HG03095 (cell line): ENCODE data around the gene NDUFAF7.
"Not testable (repeated sequence)": the region's sequence is repeated elsewhere in the genome, so short reads cannot be mapped to it uniquely, and the experiment has no call there.

Source experiments
- ATAC-seq: cut with Tn5 transposase; IDR thresholded peaks from one replicate; pipeline ENCODE4 v1.9.1; 2021; ENCODE audit warnings: moderate library complexity; ENCODE audit not compliant: unreplicated experiment

Gene NDUFAF7

DNA sequence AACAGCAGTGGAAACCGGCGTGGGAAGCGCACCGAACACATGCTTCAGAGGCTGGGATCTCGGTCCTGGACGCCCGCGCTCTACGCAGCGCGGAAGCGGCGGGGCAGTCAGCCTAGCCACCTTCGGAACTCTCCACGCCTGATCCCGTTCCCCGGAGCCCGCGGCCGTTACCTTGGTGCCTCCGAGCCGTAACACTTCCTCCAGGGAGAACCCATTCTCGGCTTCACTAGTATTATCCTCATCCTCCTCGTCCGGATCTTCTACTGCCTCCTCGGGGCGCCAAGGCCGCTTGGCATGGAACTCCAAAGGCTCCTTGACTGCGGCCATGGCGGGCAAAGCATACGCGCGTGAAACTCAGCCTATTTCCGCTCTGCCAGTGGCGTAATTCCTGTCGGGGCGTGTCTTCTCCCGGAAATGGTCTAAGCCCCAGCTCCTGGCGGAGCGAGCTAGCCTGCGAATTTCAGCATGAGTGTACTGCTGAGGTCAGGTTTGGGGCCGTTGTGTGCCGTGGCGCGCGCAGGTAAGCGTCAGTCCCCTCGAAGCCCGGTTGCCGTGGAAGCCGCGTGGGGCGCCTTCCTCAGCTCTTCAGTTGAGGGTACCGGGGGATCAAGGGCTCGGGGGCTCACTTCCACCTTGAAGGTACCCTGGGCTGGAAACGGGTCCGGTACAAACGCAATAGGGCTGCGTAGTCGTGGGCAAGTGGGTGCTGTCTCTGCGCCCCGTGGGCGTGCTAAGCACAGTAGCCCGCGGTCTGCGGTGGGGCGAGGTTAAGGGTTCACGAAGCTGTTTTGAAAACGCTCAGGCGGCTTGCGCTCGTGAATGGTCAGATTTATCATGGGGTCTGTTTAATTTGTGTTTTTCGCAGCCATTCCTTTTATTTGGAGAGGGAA lies at the start of gene NDUFAF7, which contains the start of gene CEBPZ:
TSS of gene NDUFAF7 (plus strand) at position 418 of the 890 bp plus-strand sequence. CDS start at position 466, 48 bp downstream.
TSS of gene CEBPZ (minus strand) at position 356 of the 890 bp plus-strand sequence. CDS start at position 327, 29 bp downstream.
- peak; percentile 92 for ATAC-seq

- ATAC-seq: no peak
Measured at GRCh38 chr2:37181726-37182684, 49.5 kb upstream of the NDUFAF7 start.

DNA sequence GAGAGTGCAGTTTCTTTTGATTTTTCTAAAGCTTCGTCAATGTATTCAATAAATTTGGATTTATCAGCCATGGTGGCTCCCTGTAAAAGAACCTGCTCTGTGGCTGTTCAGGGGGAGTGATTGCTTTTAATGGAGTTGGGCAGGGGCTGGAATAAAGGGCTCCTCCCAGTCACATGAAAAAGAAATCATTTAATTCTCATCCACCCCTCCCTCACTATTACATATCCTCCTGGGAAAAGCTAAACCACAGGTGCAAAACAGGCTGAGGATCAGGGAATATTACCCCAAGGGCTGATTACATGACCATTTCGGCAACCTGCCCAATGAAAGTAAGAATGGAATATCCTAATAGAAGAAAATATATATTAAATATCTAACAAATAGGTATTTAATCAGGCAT lies 42.9 kb upstream of the NDUFAF7 start, which contains the start of gene SULT6B1:
TSS of gene SULT6B1 (minus strand) at position 101 of the 400 bp plus-strand sequence. CDS start at position 71, 30 bp downstream.
- no peak for ATAC-seq

GRCh38 chr2:37189452-37190153 lies 41.9 kb upstream of the NDUFAF7 start:
- ATAC-seq: no peak

DNA sequence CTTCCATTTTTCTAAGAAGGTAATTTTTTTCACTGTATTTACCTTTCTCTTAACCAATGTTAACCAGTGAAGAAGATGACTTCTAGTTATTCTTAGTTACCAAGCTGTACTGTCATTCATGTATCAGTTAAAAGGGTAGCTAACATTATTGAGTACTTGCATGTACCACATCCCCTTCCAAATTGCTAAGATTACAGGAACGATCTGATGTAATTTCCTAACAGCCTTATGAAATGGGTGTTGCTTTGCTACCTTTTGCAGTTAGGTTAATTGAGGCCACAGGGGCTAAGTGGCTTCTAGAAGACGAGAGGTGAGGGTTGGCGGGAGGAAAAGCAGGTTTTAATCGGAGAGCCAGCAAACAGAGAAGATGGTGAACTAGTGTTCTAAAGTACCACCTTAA lies 41.2 kb upstream of the NDUFAF7 start:
- no peak for ATAC-seq

DNA sequence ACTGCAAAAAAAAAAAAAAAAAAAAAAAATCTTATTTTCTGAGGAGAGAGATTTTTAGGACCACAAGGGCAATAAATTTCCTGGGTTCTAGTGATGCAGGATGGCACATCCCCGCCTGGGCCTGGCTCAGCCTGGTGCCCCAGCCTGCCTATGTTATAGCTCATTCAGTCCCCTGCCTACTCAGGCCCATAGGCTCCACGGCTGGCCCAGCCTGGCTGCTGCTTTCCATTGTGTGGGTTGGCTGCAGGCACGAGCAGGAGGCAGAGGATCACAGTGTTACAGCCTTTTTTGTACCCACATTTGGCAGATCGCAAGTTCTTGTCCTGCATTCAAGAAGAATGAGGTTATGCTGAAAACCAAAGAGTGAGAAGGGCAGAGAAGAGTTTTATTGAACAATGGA lies 40.2 kb upstream of the NDUFAF7 start:
- ATAC-seq: no peak

GRCh38 chr2:37191747-37192146 lies 39.7 kb upstream of the NDUFAF7 start:
- ATAC-seq: no peak

- ATAC-seq: no peak
Measured at GRCh38 chr2:37192551-37192950, 38.9 kb upstream of the NDUFAF7 start.

DNA sequence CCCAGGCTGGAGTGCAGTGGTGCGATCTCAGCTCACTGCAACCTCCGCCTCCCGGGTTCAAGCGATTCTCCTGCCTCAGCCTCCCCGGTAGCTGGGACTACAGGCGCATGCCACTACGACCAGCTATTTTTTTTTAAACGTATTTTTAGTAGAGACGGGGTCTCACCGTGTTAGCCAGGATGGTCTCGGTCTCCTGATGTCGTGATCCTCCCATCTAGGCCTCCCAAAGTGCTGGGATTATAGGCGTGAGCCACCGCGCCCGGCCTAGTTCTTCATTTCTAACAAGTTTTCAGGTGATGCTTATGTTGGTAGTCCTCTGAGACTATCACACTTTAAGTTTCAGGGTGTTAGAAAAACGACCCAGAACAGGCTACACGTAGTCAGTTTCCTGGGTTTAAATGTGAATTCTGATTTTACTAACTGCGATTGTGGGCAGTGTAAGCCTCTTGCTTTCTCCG lies 35.6 kb upstream of the NDUFAF7 start:
- not testable (repeated sequence) for ATAC-seq

- peak; percentile 59 for ATAC-seq
Measured at GRCh38 chr2:37196320-37197195, 34.9 kb upstream of the NDUFAF7 start, which contains the start of gene CEBPZOS. TSS of gene CEBPZOS (plus strand) at chr2:37196496. CDS start at chr2:37199705, 3,209 bp downstream.

GRCh38 chr2:37198681-37199065 lies 32.8 kb upstream of the NDUFAF7 start:
- no peak for ATAC-seq

GRCh38 chr2:37201208-37201607 lies 30.2 kb upstream of the NDUFAF7 start:
- ATAC-seq: no peak

GRCh38 chr2:37201766-37202165 lies 29.7 kb upstream of the NDUFAF7 start:
- no peak for ATAC-seq

- no peak for ATAC-seq
Measured at GRCh38 chr2:37203708-37204107, 27.8 kb upstream of the NDUFAF7 start.

DNA sequence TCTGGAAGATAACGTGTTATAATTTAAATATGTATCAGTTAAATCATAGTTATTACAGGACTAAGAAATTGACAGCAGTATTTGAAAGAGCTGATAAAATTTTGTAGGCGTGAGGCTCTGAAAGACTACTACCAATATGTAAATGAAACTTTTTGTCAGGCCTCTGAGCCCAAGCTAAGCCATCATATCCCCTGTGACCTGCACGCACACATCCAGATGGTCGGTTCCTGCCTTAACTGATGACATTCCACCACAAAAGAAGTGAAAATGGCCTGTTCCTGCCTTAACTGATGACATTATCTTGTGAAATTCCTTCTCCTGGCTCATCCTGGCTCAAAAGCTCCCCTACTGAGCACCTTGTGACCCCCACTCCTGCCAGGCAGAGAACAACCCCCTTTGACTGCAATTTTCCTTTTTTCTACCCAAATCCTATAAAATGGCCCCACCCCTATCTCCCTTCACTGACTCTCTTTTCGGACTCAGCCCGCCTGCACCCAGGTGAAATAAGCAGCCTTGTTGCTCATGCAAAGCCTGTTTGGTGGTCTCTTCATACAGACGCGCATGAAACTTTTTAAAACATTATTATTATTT lies 26.3 kb upstream of the NDUFAF7 start:
- ATAC-seq: not testable (repeated sequence)

DNA sequence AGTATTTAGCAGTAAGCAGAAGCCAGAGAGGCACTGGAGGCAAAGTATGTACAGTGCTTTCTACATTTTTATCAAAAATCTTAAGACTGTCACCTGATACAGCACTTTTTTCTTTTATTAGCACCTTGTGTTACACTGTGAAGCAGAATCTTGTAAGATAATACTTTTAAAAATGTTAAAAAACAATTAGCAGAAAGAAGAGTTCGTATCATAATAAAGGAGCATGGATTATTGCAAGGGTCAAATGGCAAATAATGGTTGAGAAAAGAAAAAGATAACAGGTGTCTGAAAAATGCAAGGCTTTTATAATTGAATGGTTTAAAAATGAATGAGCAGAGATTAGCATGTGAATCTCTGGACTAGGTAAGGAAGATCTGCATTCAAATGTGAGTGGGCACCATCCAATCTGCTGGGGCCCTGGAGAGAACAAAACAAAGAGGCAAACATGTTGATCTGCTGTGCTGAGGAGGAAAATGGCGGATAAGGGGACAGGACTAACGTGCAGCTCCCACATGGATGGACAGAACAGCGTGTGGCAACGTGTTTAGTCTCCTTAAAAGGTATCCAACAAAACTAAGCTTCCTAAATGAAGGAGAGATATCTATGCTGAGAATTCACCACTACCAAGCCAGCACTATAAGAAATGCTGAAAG lies 25.6 kb upstream of the NDUFAF7 start:
- no peak for ATAC-seq

GRCh38 chr2:37206760-37207159 lies 24.7 kb upstream of the NDUFAF7 start:
- not testable (repeated sequence) for ATAC-seq

DNA sequence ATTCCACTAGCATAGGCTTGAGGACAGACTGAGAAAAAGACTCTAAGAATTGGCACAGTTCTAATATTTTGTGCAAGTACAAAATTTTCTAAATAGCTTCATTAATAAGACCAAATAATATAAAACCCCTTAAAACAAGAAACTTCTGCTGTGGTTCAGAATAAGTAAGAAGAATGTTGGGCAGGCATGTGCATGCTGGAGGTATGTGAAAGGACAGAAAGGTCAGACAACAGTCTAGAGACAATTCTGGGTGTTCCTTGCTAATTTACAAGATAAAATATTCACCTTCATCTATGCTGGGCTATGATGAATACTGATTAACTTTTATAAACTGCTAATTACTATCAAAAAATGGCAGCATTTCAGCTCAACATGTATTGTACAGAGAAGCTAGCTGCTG lies 20.2 kb upstream of the NDUFAF7 start:
- no peak for ATAC-seq

GRCh38 chr2:37211939-37212338 lies 19.5 kb upstream of the NDUFAF7 start:
- ATAC-seq: no peak
